Right lung (tissue), 5 donors: ENCODE results near the gene INPP5K. TPM values are rescaled to one million over a fixed set of nuclear protein-coding genes. Genes with fewer than 3 reads are reported as not detected.
"Not testable (repeated sequence)": the region's sequence is repeated elsewhere in the genome, so short reads cannot be mapped to it uniquely, and the experiment has no call there.

Experiments used
- DNase-seq, 2 donors: peaks; one replicate each; pipeline ENCODE4 v3.0.0-alpha.2; 2013
- polyA plus RNA-seq, 5 donors: library from polyadenylated mRNA; unstranded; fragments of 120-200 nt; gene quantifications; one replicate each; pipeline versions ENCODE4 v1.2.1 to v1.2.3, GENCODE V29; 2013; ENCODE audit warnings: inconsistent platforms in 1 of 5, low replicate concordance in 1 of 5; ENCODE audit not compliant: insufficient read length in 5 of 5, insufficient read depth in 1 of 5

Gene INPP5K
- polyA plus RNA-seq, 5 donors: 25.7 to 32.9 (median 28.8) TPM

- DNase-seq: no peak
Measured at GRCh38 chr17:1552932-1553331, 36.5 kb upstream of the INPP5K start.

GRCh38 chr17:1551741-1552140 lies 35.3 kb upstream of the INPP5K start:
- DNase-seq: no peak

GRCh38 chr17:1548032-1548431 lies 31.6 kb upstream of the INPP5K start:
- no peak for DNase-seq

DNA sequence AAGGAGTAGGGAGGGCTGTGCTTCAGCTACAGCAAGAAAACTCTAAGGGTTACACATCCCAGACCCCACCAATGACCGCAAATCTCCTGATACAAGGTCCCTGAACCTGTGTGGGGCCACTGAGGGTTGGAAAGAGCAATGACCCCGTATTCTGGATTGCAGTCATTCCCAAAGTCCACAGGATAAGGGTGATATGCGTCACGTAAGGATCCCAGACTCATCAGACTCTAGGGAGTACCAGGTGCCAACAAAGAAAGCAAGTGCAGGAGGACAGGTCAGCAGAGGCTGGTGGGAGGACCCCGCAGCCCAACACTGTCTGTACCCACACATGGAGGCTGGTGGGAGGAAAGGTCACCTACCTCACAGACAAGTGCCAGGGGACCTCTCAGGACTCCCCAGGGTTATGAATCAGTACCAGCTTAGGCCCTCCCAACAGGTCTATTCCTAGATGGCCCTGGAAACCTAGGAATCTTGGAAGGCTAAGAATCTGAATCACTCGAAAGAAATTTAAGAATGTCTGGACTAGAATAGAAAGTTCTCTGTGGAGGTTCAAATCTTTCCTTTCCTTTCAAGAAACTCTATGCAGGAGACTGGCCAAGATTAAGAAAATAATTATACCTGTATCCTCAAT lies 30.0 kb upstream of the INPP5K start:
- no peak for DNase-seq

GRCh38 chr17:1545618-1546017 lies 29.2 kb upstream of the INPP5K start:
- DNase-seq: no peak

GRCh38 chr17:1542316-1542715 lies 25.9 kb upstream of the INPP5K start:
- no peak for DNase-seq

- no peak for DNase-seq
Measured at GRCh38 chr17:1541367-1541904, 25.0 kb upstream of the INPP5K start.

- DNase-seq: no peak
Measured at GRCh38 chr17:1539811-1540210, 23.4 kb upstream of the INPP5K start.

GRCh38 chr17:1535737-1536136 lies 19.3 kb upstream of the INPP5K start:
- DNase-seq: no peak

- no peak for DNase-seq
Measured at GRCh38 chr17:1533661-1534325, 17.4 kb upstream of the INPP5K start.

GRCh38 chr17:1532836-1533602 lies 16.6 kb upstream of the INPP5K start:
- no peak for DNase-seq

DNA sequence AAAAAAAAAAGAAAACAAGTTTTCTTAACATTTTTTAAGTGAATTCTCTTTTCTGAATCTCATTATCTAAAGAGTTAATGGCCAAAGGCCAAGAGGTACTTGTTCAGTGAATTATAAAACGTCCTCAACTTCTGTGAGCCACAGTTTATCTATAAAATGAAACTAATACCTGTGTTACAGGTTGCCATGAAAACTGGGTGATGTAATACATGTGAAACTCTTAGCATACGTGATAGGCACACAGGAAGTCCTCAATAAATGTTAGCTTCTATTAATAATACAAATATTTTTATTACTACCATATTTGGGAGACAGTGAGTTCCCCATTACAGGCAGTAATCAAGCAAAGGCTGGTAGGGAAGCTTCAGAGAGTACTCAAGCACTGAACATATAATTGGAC lies 13.5 kb upstream of the INPP5K start:
- DNase-seq: no peak

GRCh38 chr17:1526876-1527275 lies 10.5 kb upstream of the INPP5K start:
- DNase-seq: not testable (repeated sequence)

GRCh38 chr17:1522626-1523025 lies 6.2 kb upstream of the INPP5K start:
- no peak for DNase-seq

GRCh38 chr17:1521086-1521640 lies 4.8 kb upstream of the INPP5K start:
- no peak for DNase-seq

- no peak for DNase-seq
Measured at GRCh38 chr17:1519678-1520077, 3.3 kb upstream of the INPP5K start.

DNA sequence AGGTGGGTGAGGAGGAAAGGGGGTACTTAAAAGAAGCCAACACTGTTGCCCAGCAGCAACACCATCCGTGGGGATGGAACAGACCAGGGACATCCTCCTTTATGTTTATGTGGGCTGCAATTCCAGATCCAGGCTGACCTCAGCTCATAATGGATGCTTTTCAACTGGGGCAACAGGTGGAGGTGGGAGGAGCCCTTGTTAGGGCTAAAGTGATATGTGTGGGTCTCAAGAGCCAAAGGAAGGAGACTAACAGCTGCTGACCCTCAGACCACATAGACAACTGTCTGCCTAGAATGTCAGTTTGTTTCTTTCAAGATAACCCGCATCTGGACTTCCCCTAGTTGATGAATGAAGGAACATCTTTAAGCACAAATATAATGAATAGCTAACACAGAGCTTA lies 2.0 kb upstream of the INPP5K start:
- DNase-seq: no peak

- peak; percentile 74 to 78 for DNase-seq
Measured at GRCh38 chr17:1515640-1516387, 598 bp downstream of the INPP5K start.

DNA sequence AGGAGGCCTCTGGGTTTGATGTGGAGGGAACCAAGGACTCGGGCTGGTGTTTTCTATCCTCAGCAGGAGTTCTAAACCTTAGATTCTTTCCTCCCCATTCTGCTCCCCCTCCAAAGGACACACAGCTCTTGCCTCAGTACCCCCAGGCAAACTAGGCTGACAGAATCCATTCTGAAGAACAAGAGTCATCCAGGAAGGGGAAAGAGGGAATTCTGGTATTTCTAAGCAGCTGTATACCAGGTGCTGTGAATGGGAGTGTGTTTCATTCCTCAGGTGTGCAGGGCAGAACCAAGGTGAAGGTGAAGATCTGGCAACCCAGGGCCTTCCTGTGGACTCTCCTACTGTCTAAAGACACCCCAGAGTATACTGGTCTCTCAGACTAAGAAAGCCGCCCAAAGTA lies 4.1 kb downstream of the INPP5K start:
- DNase-seq: no peak

- DNase-seq: no peak
Measured at GRCh38 chr17:1511756-1512321, 4.6 kb downstream of the INPP5K start.

- DNase-seq: no peak
Measured at GRCh38 chr17:1511290-1511689, 5.1 kb downstream of the INPP5K start.
